Uterus (tissue), 2 donors: ENCODE measurements around the gene HORMAD2.

ENCODE experiments used
- CTCF ChIP-seq, 4 experiments: fragments of 200-600 bp in 2 of 4; fragments of 450-650 bp in 2 of 4; sonication (generic) in 2 of 4; IDR thresholded peaks; one replicate each; pipeline ENCODE4 v1.5.1; 2016 to 2019; ENCODE audit warnings: antibody characterized with exemption in 4 of 4, mild to moderate bottlenecking in 2 of 4, moderate library complexity in 1 of 4
- POLR2A ChIP-seq, 2 donors: fragments of 450-650 bp; IDR thresholded peaks; one replicate each; pipeline ENCODE4 v1.6.1; 2016; ENCODE audit warnings: antibody characterized with exemption in 2 of 2, mild to moderate bottlenecking in 1 of 2, moderate library complexity in 1 of 2

GRCh38 chr22:30114361-30114760, 34.1 kb downstream of the HORMAD2 start:
- no peak for TF ChIP-seq CTCF (IDR thresholded peaks at IDR 0.05)
- no peak for TF ChIP-seq POLR2A (IDR thresholded peaks at IDR 0.05)
